Osteocyte (in vitro differentiated cells): Measurements from ENCODE around the gene AWAT2. TPM values are rescaled to one million over a fixed set of nuclear protein-coding genes. Genes with fewer than 3 reads are reported as not detected.

Experiments used
- DNase-seq: peaks from one replicate; pipeline ENCODE4 v3.0.0; 2021; ENCODE audit warnings: mixed read lengths; ENCODE audit not compliant: unreplicated experiment; ENCODE audit errors: extremely low spot score
- H3K27ac Mint-ChIP-seq: one replicate; pipeline ENCODE4 v1.8.0; 2021; ENCODE audit warnings: mild to moderate bottlenecking, mixed read lengths; ENCODE audit not compliant: unreplicated experiment
- H3K27me3 Mint-ChIP-seq: one replicate; pipeline ENCODE4 v1.8.0; 2021; ENCODE audit warnings: mixed read lengths; ENCODE audit not compliant: unreplicated experiment
- H3K36me3 Mint-ChIP-seq: one replicate; pipeline ENCODE4 v1.8.0; 2021; ENCODE audit warnings: mixed read lengths; ENCODE audit not compliant: unreplicated experiment
- H3K4me1 Mint-ChIP-seq: one replicate; pipeline ENCODE4 v1.8.0; 2021; ENCODE audit warnings: mixed read lengths; ENCODE audit not compliant: unreplicated experiment
- H3K4me3 Mint-ChIP-seq: one replicate; pipeline ENCODE4 v1.8.0; 2021; ENCODE audit warnings: mild to moderate bottlenecking, moderate library complexity, mixed read lengths; ENCODE audit not compliant: unreplicated experiment
- H3K9me3 Mint-ChIP-seq: one replicate; pipeline ENCODE4 v1.8.0; 2021; ENCODE audit warnings: mixed read lengths; ENCODE audit not compliant: unreplicated experiment
- CTCF ChIP-seq: fragments of 200-600 bp; sonication (generic); IDR thresholded peaks from 2 replicates; pipeline ENCODE4 v1.5.0; 2021; ENCODE audit warnings: antibody characterized with exemption, mild to moderate bottlenecking, moderate library complexity
- long read RNA-seq: library from polyadenylated mRNA; unstranded; transcript quantifications from one replicate; pipeline ENCODE4 v2.0.0, GENCODE V29; 2021
- total RNA-seq: library from RNA; stranded (reverse); gene quantifications from 2 replicates; pipeline ENCODE4 v1.2.1, GENCODE V29; 2021

AWAT2 gene
- not detected in 2 replicates for total RNA-seq
- long read RNA-seq, result 0 reads

GRCh38 chrX:70049925-70050324 lies at the start of gene AWAT2:
AWAT2 (minus strand) TSS chrX:70049938; CDS start chrX:70049932, 6 bp downstream.
- H3K36me3 Mint-ChIP-seq, result no peaks in the 10 kb centered on the region
- H3K27me3 Mint-ChIP-seq, result no peaks in the 10 kb centered on the region
- no peak for TF ChIP-seq CTCF
- H3K27ac Mint-ChIP-seq, result no peak within 1 kb of the TSS
- peak; percentile 46 for DNase-seq
- H3K9me3 Mint-ChIP-seq, result peaks cover 17% of the 10 kb centered on the region
- H3K4me3 Mint-ChIP-seq, result no peak within 1 kb of the TSS
- peaks cover 7% of the 10 kb centered on the region for H3K4me1 Mint-ChIP-seq

DNA sequence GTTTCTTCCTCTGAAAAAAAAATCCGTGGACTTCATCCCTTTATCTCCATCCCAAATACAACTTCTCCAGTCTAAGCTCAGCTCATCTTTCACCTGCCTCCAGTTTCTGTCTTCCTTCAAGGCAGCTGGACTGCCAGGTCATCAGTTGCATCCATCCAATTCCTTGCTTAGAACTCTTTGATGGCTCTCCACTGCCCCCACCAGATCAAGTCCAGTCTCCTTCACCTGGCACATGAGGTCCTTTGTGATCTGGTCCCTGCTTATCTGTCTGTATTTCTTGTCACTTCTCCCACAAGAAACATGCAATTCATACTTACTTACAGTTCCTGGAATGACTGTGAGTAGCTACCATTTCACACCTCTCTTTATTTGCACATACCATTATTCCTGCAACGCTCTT lies 46.3 kb upstream of the AWAT2 start:
- no peak overlapping the region for H3K4me3 Mint-ChIP-seq
- no peaks in the 10 kb centered on the region for H3K36me3 Mint-ChIP-seq
- no peak for TF ChIP-seq CTCF
- no peaks in the 10 kb centered on the region for H3K9me3 Mint-ChIP-seq
- peaks cover 2% of the 10 kb centered on the region for H3K27me3 Mint-ChIP-seq
- no peaks in the 10 kb centered on the region for H3K4me1 Mint-ChIP-seq
- DNase-seq, result no peak
- no peak overlapping the region for H3K27ac Mint-ChIP-seq

DNA sequence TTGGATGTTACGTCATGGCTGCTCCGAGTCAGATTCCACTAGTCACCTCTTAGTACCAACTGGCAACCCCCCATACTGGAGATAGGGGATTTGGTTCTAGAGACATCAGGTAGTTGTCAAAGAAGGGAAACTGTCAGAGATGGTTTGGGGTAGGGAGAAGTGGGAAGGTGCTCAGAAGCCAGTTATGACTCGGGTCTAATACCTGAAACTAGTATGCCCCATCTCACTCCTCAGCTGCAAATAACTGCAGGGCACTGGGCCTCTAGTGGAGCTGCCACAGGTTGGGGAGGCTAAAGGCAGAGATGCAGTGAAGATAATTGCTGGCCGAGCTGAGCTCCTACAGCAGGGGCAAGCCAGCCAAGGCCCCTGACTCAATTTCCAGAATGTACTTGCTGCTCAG lies 42.5 kb upstream of the AWAT2 start:
- H3K9me3 Mint-ChIP-seq, result no peaks in the 10 kb centered on the region
- TF ChIP-seq CTCF, result no peak
- H3K4me1 Mint-ChIP-seq, result peaks cover 2% of the 10 kb centered on the region
- H3K36me3 Mint-ChIP-seq, result no peaks in the 10 kb centered on the region
- no peaks in the 10 kb centered on the region for H3K27me3 Mint-ChIP-seq
- H3K27ac Mint-ChIP-seq, result no peak overlapping the region
- no peak for DNase-seq
- no peak overlapping the region for H3K4me3 Mint-ChIP-seq

DNA sequence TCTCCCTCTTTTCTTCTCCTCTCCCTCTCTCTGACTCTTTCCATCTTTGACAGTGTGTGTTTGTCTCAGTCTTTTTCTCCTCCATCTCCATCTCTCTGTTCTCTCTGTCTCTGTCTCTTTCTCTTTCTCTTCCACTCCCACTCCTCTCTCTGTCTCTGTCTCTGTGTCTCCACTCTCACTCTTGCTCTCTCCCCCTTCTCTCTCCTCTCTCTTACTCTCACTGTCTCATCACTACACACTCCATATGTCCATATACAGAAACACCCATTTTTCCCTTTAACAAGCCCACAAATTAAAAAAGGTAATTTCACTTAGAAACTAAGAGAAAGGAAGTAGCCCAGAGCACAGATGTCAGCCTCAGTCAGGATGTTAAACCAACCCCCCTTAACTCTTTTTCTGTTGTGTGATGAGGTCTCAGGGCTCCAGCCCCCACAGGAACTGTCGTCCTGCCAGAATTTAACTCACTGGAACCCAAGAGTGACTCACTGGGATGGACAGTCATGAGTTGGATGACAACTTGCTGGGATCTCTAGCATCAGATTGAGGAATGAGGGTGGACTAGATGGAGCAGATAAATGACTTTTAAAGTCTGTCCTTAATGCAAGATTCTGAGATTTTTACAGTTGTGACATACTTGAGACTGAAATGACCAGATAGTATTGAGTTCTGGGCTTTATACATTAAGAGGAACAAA lies 40.0 kb upstream of the AWAT2 start:
- DNase-seq, result no peak

More for the DNA sequence above, 40.0 kb upstream of the AWAT2 start:
- Mint-ChIP-seq H3K9me3 (no peaks in the 10 kb centered on the region), H3K27ac (no peak overlapping the region), H3K36me3 (no peaks in the 10 kb centered on the region), H3K27me3 (no peaks in the 10 kb centered on the region), H3K4me1 (peaks cover 2% of the 10 kb centered on the region), H3K4me3 (no peak overlapping the region)
- no peak for TF ChIP-seq CTCF
